ENCODE measurements around the gene TRAP1. TPM values are rescaled to one million over a fixed set of nuclear protein-coding genes. Genes with fewer than 3 reads are reported as not detected.

TRAP1 gene
- total RNA-seq, 1 experiment from 2014 or later: 382 TPM

GRCh38 chr16:3726021-3726687 lies 8.8 kb upstream of the TRAP1 start:
- no peak for ATAC-seq
- no TSS peak for BruUV-seq (replicated peaks)

GRCh38 chr16:3725276-3725675 lies 8.0 kb upstream of the TRAP1 start:
- Histone ChIP-seq H3K27me3 (ENCODE audit: low read length) (no peaks in the 10 kb centered on the region), H4K20me1 (ENCODE audit: low read length) (no peaks in the 10 kb centered on the region), H3K4me2 (ENCODE audit: low read length) (no peak overlapping the region), H3K4me3 (ENCODE audit: low read length) (no peak overlapping the region), H3F3A (ENCODE audit: low read length, unreplicated experiment) (no peaks in the 10 kb centered on the region), H3K9ac (ENCODE audit: low read length) (no peak overlapping the region), H2AFZ (ENCODE audit: low read length) (no peak overlapping the region), H3K9me3 (ENCODE audit: low read length) (no peaks in the 10 kb centered on the region), H3K9me2 (replicated peaks; ENCODE audit: low read length) (no peaks in the 10 kb centered on the region), H3K27ac (ENCODE audit: low read length) (no peak overlapping the region), H3K79me2 (ENCODE audit: low read length) (no peaks in the 10 kb centered on the region), H3K4me1 (ENCODE audit: insufficient read depth, low read length) (no peaks in the 10 kb centered on the region), H3K36me3 (ENCODE audit: low read depth, low read length) (no peaks in the 10 kb centered on the region)
- no peak for DNase-seq
- no TSS peak for BruUV-seq (replicated peaks)
- ChIA-PET CTCF (interaction anchor here (0.5 kb wide), 1 partner anchor 123 kb away, joined by 4 read pairs; no protein-coding TSS in a partner anchor), POLR2A (ENCODE audit: unreplicated experiment) (no interaction called here)
- intact Hi-C loops (cut with micrococcal nuclease): no loop called here
- TF ChIP-seq EZH2 (IDR thresholded peaks at IDR 0.05; ENCODE audit: low read length, unreplicated experiment) (no peak), CTCF (conservative IDR thresholded peaks at IDR 0.05; ENCODE audit: low read depth, low read length) (no peak), EZH2phosphoT487 (IDR thresholded peaks at IDR 0.05; ENCODE audit: borderline replicate concordance, low read length) (no peak)
- ATAC-seq: no peak

More at GRCh38 chr16:3726021-3726687, 8.8 kb upstream of the TRAP1 start:
- Histone ChIP-seq H3K9me2 (replicated peaks; ENCODE audit: low read length) (no peaks in the 10 kb centered on the region), H3K27ac (ENCODE audit: low read length) (no peak overlapping the region), H3K9me3 (ENCODE audit: low read length) (no peaks in the 10 kb centered on the region), H3K4me2 (ENCODE audit: low read length) (no peak overlapping the region), H4K20me1 (ENCODE audit: low read length) (no peaks in the 10 kb centered on the region), H3K79me2 (ENCODE audit: low read length) (no peaks in the 10 kb centered on the region), H2AFZ (ENCODE audit: low read length) (no peak overlapping the region), H3K36me3 (ENCODE audit: low read depth, low read length) (peaks cover 3% of the 10 kb centered on the region; the same call in 1 of the 2 replicates), H3F3A (ENCODE audit: low read length, unreplicated experiment) (no peaks in the 10 kb centered on the region), H3K4me3 (ENCODE audit: low read length) (no peak overlapping the region), H3K9ac (ENCODE audit: low read length) (no peak overlapping the region), H3K27me3 (ENCODE audit: low read length) (no peaks in the 10 kb centered on the region), H3K4me1 (ENCODE audit: insufficient read depth, low read length) (no peaks in the 10 kb centered on the region)
- CTCF ChIA-PET: no interaction called here
- intact Hi-C loops (cut with micrococcal nuclease): no loop called here
- DNase-seq: no peak
- POLR2A ChIA-PET (ENCODE audit: unreplicated experiment): no interaction called here
- TF ChIP-seq EZH2 (IDR thresholded peaks at IDR 0.05; ENCODE audit: low read length, unreplicated experiment): no peak
- no peak for TF ChIP-seq EZH2phosphoT487 (IDR thresholded peaks at IDR 0.05; ENCODE audit: borderline replicate concordance, low read length)
- TF ChIP-seq CTCF (conservative IDR thresholded peaks at IDR 0.05; ENCODE audit: low read depth, low read length): no peak

- Histone ChIP-seq H3K27ac (ENCODE audit: low read length) (no peak overlapping the region), H3K4me3 (ENCODE audit: low read length) (no peak overlapping the region), H3K4me1 (ENCODE audit: insufficient read depth, low read length) (peaks cover 6% of the 10 kb centered on the region), H3K9ac (ENCODE audit: low read length) (no peak overlapping the region), H3K79me2 (ENCODE audit: low read length) (no peaks in the 10 kb centered on the region), H4K20me1 (ENCODE audit: low read length) (no peaks in the 10 kb centered on the region), H2AFZ (ENCODE audit: low read length) (no peak overlapping the region), H3K4me2 (ENCODE audit: low read length) (no peak overlapping the region), H3K9me3 (ENCODE audit: low read length) (no peaks in the 10 kb centered on the region), H3K27me3 (ENCODE audit: low read length) (no peaks in the 10 kb centered on the region), H3K9me2 (replicated peaks; ENCODE audit: low read length) (no peaks in the 10 kb centered on the region), H3F3A (ENCODE audit: low read length, unreplicated experiment) (no peaks in the 10 kb centered on the region), H3K36me3 (ENCODE audit: low read depth, low read length) (no peaks in the 10 kb centered on the region)
- ChIA-PET POLR2A (ENCODE audit: unreplicated experiment) (no interaction called here), CTCF (no interaction called here)
- TF ChIP-seq EZH2 (IDR thresholded peaks at IDR 0.05; ENCODE audit: low read length, unreplicated experiment) (no peak), CTCF (conservative IDR thresholded peaks at IDR 0.05; ENCODE audit: low read depth, low read length) (no peak)
- intact Hi-C loops (cut with micrococcal nuclease): no loop called here
- BruUV-seq (replicated peaks): no TSS peak
- ATAC-seq: no peak
- DNase-seq: no peak
These were observed 5.2 kb upstream of the TRAP1 start for GRCh38 chr16:3722508-3722907.

All from PC-3 (cell line).